Measurements from ENCODE around the gene MAN2B1. TPM values are rescaled to one million over a fixed set of nuclear protein-coding genes. Genes with fewer than 3 reads are reported as not detected.

The MAN2B1 gene
- polyA plus RNA-seq, 2 of the 4 experiments (the other 2 are of a cell fraction): 13.0 to 16.3 TPM

DNA sequence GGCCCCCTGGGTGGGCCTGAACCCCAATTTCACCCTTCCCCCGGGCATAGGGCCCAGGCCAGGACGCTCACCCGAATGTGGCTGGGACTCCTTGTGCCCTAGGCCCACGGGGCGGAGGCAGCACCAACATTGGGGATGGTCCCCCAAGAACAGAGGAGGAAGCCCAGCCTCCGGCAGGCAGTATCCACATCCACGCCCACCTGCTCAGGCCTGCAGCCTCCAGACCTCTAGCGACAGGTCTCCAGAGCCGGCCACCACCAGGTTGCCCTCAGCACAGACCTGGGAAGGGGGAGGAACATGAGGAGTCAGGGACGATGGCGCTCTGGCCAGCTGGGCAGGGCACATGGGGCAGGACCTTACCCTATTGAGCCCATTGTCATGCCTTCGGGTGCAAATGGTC is 22.5 kb upstream of the MAN2B1 start:
- Histone ChIP-seq H3K4me3 (no peak overlapping the region), H3K27ac (no peak overlapping the region), H3K4me1 (no peaks in the 10 kb centered on the region), H3K9me3 (no peaks in the 10 kb centered on the region), H3K4me2 (no peak overlapping the region)
- no peak for ATAC-seq
- 85% methylated on average over 10 of the region's 12 CpGs for WGBS (ENCODE audit: missing lambda C conversion rate)
- DNase-seq (ENCODE audit: low read depth in 1 of 2, low spot score in 1 of 2): no peak
- FAIRE-seq: no peak
- ChIA-PET CTCF (no interaction called here), POLR2A (no interaction called here)
- TF ChIP-seq EP300 (IDR thresholded peaks at IDR 0.05): no peak
- TF ChIP-seq EHF (CRISPR knock-in tag; IDR thresholded peaks at IDR 0.05): no peak
- TF ChIP-seq, protein P1, sequence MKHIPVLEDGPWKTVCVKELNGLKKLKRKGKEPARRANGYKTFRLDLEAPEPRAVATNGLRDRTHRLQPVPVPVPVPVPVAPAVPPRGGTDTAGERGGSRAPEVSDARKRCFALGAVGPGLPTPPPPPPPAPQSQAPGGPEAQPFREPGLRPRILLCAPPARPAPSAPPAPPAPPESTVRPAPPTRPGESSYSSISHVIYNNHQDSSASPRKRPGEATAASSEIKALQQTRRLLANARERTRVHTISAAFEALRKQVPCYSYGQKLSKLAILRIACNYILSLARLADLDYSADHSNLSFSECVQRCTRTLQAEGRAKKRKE (CRISPR knock-in tag; IDR thresholded peaks at IDR 0.05; ENCODE audit: low read depth): no peak
- no peak for TF ChIP-seq NFE2L2 (conservative IDR thresholded peaks at IDR 0.05; ENCODE audit: low read length)
- no peak for TF ChIP-seq CHD4 (IDR thresholded peaks at IDR 0.05; ENCODE audit: borderline replicate concordance)
- TF ChIP-seq CEBPB (IDR thresholded peaks at IDR 0.05): no peak
- TF ChIP-seq, protein P2, sequence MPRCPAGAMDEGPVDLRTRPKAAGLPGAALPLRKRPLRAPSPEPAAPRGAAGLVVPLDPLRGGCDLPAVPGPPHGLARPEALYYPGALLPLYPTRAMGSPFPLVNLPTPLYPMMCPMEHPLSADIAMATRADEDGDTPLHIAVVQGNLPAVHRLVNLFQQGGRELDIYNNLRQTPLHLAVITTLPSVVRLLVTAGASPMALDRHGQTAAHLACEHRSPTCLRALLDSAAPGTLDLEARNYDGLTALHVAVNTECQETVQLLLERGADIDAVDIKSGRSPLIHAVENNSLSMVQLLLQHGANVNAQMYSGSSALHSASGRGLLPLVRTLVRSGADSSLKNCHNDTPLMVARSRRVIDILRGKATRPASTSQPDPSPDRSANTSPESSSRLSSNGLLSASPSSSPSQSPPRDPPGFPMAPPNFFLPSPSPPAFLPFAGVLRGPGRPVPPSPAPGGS (IDR thresholded peaks at IDR 0.05): no peak

DNA sequence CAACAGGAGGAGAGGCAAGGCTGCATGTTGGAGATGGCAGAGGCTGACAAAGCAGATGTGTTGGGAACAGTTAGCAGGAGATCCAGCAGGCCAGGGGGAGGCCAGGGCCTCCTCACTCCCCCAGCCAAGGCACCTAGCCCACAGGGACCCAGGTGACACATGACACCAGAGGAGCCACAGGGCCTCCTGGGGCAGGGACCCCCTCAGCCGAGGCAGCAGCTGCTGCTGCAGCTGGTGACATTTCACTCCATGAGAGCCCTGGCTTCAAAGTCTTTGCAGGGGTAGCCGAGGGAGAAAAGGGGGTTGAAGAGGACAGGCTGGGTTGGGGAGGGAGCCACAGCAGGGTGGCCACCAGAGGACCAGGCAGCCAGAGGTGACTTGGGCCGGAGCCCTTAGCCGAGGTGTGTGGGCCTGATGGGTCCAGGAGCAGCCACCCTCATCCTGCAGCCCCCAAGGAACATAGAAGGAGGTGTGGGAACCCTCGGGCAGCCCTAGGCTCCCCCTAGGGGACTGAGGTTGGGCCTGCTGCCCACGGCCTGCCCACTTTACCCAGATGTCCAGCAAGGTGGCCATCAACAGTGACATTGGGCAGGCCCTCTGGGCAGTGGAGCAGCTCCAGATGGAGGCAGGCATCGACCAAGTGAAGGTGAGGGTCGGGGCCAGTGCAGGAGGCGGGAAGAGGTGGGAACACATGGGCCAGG is 21.1 kb upstream of the MAN2B1 start, which contains the start of gene GNG14:
TSS of gene GNG14 (plus strand) at position 503 of the 701 bp plus-strand sequence. CDS start at position 554, 51 bp downstream.
- FAIRE-seq: no peak
- POLR2A ChIA-PET: interaction anchor here (0.7 kb wide), 1 partner anchor 9 kb away, joined by 5 read pairs; no protein-coding TSS in a partner anchor
- CTCF ChIA-PET: interaction anchor here (0.6 to 2.7 kb wide), 2 partner anchors 16 to 177 kb away, joined by 3 to 7 read pairs; no protein-coding TSS in a partner anchor

DNA sequence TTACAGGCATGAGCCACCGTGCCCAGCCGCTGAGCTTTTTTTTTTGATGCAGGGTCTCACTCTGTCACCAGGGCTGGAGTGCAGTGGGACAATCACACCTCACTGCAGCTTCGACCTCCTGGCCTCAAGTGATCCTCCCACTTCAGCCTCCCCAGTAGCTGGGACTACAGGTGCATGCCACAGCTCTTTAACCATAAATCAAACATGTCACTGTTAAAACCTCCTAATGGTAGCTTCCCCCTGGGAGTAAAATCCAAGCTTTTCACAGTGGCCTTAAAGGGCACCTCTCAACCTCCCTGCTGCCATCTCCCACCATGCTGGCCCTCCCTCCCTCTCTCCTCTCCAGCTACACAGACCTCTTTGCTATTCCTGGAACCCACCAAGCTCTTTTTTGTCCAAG is 19.3 kb upstream of the MAN2B1 start:
- Histone ChIP-seq H3K9me3 (no peaks in the 10 kb centered on the region), H3K4me2 (no peak overlapping the region), H3K4me1 (no peaks in the 10 kb centered on the region), H3K27ac (no peak overlapping the region), H3K4me3 (no peak overlapping the region)
- ChIA-PET CTCF (interaction anchor here (0.7 to 2.7 kb wide), 3 partner anchors 14 to 110 kb away, joined by 4 to 7 read pairs (median 5); no protein-coding TSS in a partner anchor), POLR2A (no interaction called here)
- FAIRE-seq (no peak), DNase-seq (ENCODE audit: low read depth in 1 of 2, low spot score in 1 of 2) (no peak), ATAC-seq (no peak)
- 88% methylated on average over 3 of the region's 3 CpGs for WGBS (ENCODE audit: missing lambda C conversion rate)
- TF ChIP-seq EP300 (IDR thresholded peaks at IDR 0.05) (no peak), NPAS2 (CRISPR knock-in tag; IDR thresholded peaks at IDR 0.05; ENCODE audit: borderline replicate concordance) (no peak), TP53 (CRISPR knock-in tag; IDR thresholded peaks at IDR 0.05) (no peak), SMC3 (IDR thresholded peaks at IDR 0.05) (no peak), CHD2 (IDR thresholded peaks at IDR 0.05; ENCODE audit: low read length, partially characterized antibody) (no peak)

More for the DNA sequence above, 21.1 kb upstream of the MAN2B1 start, which contains the start of gene GNG14:
- DNase-seq (ENCODE audit: low read depth in 1 of 2, low spot score in 1 of 2) (no peak), ATAC-seq (peak; percentile 25 to 36; a peak in 3 of 6 replicates)
- H3K4me1 ChIP-seq: no peaks in the 10 kb centered on the region
- no peak for TF ChIP-seq FOSB (CRISPR knock-in tag; IDR thresholded peaks at IDR 0.05)
- TF ChIP-seq EHMT2 (IDR thresholded peaks at IDR 0.05; ENCODE audit: low read depth): no peak
- TF ChIP-seq, protein P3, sequence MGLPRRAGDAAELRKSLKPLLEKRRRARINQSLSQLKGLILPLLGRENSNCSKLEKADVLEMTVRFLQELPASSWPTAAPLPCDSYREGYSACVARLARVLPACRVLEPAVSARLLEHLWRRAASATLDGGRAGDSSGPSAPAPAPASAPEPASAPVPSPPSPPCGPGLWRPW (IDR thresholded peaks at IDR 0.05): no peak
- no peak within 1 kb of the TSS for H3K4me2 ChIP-seq
- 83% methylated on average over 6 of the region's 9 CpGs for WGBS (ENCODE audit: missing lambda C conversion rate)
- no peaks in the 10 kb centered on the region for H3K9me3 ChIP-seq
- H3K4me3 ChIP-seq: no peak within 1 kb of the TSS
- H3K27ac ChIP-seq: no peak within 1 kb of the TSS

All from A549 (cell line).